Transverse colon (tissue), 4 donors: ENCODE results near the gene ICE2.

Experiments used
- CTCF ChIP-seq, 5 experiments: fragments of 200-600 bp in 3 of 5; fragments of 450-650 bp in 2 of 5; sonication (generic) in 3 of 5; IDR thresholded peaks; 1 replicate in 2 of 5; 2 replicates in 3 of 5; pipeline ENCODE4 v1.5.1; 2016 to 2017; ENCODE audit warnings: antibody characterized with exemption in 5 of 5, inconsistent platforms in 3 of 5, mild to moderate bottlenecking in 2 of 5, moderate library complexity in 1 of 5
- POLR2AphosphoS5 ChIP-seq, 3 donors: sonication (generic); formaldehyde crosslinking; IDR thresholded peaks; one replicate each; pipeline ENCODE4 v1.6.1; 2016; ENCODE audit warnings: antibody characterized with exemption in 3 of 3

GRCh38 chr15:60496853-60497252 lies 17.9 kb upstream of the ICE2 start:
- TF ChIP-seq CTCF (IDR thresholded peaks at IDR 0.05) (no peak), POLR2AphosphoS5 (IDR thresholded peaks at IDR 0.05) (no peak)
